Type B pancreatic cell (in vitro differentiated cells): ENCODE data around the gene WDTC1. TPM values are rescaled to one million over a fixed set of nuclear protein-coding genes. Genes with fewer than 3 reads are reported as not detected.

Experiments used
- DNase-seq: peaks from one replicate; pipeline ENCODE4 v3.0.0; 2021; ENCODE audit warnings: mixed read lengths; ENCODE audit not compliant: unreplicated experiment; ENCODE audit errors: extremely low spot score
- H3K27ac Mint-ChIP-seq: 2 replicates; pipeline ENCODE4 v1.8.0; 2021; ENCODE audit warnings: mild to moderate bottlenecking, mixed read lengths
- H3K27me3 Mint-ChIP-seq: 2 replicates; pipeline ENCODE4 v1.8.0; 2021; ENCODE audit warnings: mixed read lengths
- H3K36me3 Mint-ChIP-seq: 2 replicates; pipeline ENCODE4 v1.8.0; 2021; ENCODE audit warnings: mixed read lengths
- H3K4me1 Mint-ChIP-seq: one replicate; pipeline ENCODE4 v1.8.0; 2021; ENCODE audit warnings: mixed read lengths; ENCODE audit not compliant: unreplicated experiment
- H3K4me3 Mint-ChIP-seq: 2 replicates; pipeline ENCODE4 v1.8.0; 2021; ENCODE audit warnings: mild to moderate bottlenecking, mixed read lengths
- H3K9me3 Mint-ChIP-seq: 2 replicates; pipeline ENCODE4 v1.8.0; 2021; ENCODE audit warnings: mixed read lengths
- total RNA-seq: library from RNA; stranded (reverse); gene quantifications from 2 replicates; pipeline ENCODE4 v1.2.1, GENCODE V29; 2021; ENCODE audit warnings: low replicate concordance
- TF ChIP-seq, protein P1 (sequence below): fragments of 200-600 bp; sonication (generic); conservative IDR thresholded peaks from 2 replicates; pipeline ENCODE4 v1.5.0; 2021; ENCODE audit warnings: antibody characterized with exemption, mild to moderate bottlenecking

WDTC1 gene
- total RNA-seq, 1 donor from 2014 or later = 33.7 TPM

DNA sequence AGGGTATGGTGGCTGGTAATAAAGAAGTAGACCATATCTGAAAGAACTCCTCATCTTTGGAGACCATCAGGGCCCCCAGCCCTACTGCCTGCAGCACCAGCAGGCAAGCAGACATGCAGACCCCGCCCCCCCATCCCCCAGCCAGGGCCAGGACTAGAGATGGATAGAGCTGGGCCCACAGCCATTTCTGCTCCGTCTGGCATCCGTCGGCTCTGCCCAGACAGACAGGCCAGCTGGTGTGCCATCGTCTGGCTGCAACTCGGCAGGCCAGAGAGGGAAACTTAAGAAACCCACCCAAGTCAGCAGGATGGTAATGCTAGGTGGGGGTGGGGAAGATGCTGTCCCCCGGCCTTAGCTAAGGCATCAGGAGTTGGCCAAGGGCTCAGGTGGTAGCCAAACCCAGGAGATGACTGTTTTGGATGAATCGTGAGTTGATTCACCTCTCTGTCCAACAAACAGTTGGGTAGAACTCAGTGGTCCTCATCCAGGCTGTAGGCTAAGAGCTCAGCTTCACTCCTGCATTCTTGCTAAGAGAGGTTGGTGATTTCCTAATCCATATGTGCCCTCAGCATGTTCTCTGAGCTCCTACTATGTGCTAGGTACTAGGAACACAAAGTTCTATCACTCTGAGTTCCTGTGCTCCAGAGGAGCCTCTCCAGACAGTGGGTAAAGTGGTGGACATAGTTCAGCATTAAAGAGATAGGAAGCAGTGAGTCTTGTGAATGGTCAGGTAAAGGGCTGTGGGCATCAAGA lies 64.4 kb downstream of the WDTC1 start:
- TF ChIP-seq, protein P1, sequence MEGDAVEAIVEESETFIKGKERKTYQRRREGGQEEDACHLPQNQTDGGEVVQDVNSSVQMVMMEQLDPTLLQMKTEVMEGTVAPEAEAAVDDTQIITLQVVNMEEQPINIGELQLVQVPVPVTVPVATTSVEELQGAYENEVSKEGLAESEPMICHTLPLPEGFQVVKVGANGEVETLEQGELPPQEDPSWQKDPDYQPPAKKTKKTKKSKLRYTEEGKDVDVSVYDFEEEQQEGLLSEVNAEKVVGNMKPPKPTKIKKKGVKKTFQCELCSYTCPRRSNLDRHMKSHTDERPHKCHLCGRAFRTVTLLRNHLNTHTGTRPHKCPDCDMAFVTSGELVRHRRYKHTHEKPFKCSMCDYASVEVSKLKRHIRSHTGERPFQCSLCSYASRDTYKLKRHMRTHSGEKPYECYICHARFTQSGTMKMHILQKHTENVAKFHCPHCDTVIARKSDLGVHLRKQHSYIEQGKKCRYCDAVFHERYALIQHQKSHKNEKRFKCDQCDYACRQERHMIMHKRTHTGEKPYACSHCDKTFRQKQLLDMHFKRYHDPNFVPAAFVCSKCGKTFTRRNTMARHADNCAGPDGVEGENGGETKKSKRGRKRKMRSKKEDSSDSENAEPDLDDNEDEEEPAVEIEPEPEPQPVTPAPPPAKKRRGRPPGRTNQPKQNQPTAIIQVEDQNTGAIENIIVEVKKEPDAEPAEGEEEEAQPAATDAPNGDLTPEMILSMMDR = no peak
- H3K4me1 Mint-ChIP-seq = peaks cover 23% of the 10 kb centered on the region
- peak overlapping the region; percentile 70 for H3K4me3 Mint-ChIP-seq
- DNase-seq = no peak
- H3K9me3 Mint-ChIP-seq = no peaks in the 10 kb centered on the region
- H3K36me3 Mint-ChIP-seq = peaks cover 6% of the 10 kb centered on the region
- H3K27ac Mint-ChIP-seq = peak overlapping the region; percentile 93
- no peaks in the 10 kb centered on the region for H3K27me3 Mint-ChIP-seq

DNA sequence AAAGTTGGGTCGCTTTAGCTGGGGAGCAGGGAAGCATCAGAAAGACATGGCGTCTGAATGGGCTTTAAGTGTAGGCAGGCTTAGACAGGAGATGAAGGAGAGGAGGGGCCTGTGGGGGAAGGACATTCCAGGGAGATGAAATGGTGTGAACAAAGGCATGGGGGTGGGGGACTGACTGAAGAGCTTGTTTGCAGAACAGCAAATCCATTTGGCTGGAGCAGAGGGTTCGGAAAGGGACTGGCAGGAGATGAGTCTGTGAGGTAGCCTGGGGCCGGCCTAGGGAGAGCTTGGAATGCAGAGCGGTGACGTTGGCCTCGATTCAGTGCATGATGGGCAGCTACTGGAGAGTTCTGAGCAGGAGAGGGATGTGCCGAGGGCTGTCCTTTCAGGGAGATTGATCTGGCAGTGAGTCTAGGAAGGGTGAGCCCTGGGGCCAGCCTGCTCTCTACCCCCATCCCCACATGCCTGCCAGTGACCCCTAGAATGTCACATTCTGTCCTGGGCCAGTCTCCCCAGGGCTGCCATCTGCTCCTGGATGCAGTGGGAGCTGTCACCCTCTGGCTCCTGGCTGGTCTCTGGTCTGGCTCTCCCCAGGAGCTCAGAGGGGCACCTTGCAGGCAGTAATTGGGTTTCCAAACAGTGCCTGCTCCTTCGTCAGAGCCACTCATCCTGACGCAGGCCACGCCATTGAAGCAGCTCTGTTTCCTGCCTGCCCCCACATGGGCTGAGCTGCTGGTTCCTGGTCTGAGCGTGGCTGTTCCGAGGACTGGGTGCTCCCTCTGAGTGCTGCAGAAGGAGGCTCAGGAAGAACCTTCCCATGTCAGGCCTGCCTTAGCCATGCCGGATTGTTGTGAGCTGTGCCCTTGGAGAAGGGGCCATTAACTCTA lies 65.2 kb downstream of the WDTC1 start:
- peak overlapping the region; percentile 70 for H3K4me3 Mint-ChIP-seq
- peaks cover 23% of the 10 kb centered on the region for H3K4me1 Mint-ChIP-seq
- peak overlapping the region; percentile 93 for H3K27ac Mint-ChIP-seq
- H3K9me3 Mint-ChIP-seq = no peaks in the 10 kb centered on the region
- TF ChIP-seq, protein P1 = no peak
- peaks cover 6% of the 10 kb centered on the region for H3K36me3 Mint-ChIP-seq
- H3K27me3 Mint-ChIP-seq = no peaks in the 10 kb centered on the region
- DNase-seq = no peak

DNA sequence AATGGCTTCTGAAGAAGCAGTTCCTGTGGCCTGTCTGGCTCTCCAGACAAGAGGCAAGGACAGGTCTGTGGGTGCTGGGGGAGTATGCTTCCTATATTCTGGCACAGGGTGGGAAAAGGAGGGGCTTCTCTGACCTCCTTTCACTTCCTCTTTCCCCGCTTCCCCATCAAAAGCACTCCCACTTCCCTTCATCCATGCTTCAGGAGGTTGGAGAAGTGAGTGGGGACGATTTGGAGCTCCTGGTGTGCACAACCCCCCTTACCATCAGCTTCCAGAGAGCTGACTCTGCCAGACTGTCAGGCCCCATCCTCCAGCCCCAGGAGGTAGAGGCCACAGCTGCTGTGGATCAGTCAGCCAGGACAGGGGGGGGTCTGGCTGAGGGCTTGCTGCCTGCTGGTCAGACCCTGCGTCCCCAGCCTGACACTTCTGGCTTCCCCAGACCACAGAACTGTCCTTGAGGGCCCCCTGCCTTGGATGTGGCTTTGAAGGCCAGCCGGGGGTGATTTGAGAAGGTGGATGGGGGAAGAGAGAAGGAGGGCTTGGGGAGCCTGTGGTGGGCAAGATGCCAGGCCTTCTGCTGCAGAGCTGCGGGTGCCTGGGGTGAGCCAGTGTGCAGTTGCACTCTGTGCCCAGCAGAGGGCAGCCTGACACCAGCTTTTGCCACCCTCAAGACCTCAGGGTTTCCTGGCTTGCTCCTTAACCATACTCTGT lies 66.1 kb downstream of the WDTC1 start:
- H3K27ac Mint-ChIP-seq = peak overlapping the region; percentile 69
- no peak overlapping the region for H3K4me3 Mint-ChIP-seq

DNA sequence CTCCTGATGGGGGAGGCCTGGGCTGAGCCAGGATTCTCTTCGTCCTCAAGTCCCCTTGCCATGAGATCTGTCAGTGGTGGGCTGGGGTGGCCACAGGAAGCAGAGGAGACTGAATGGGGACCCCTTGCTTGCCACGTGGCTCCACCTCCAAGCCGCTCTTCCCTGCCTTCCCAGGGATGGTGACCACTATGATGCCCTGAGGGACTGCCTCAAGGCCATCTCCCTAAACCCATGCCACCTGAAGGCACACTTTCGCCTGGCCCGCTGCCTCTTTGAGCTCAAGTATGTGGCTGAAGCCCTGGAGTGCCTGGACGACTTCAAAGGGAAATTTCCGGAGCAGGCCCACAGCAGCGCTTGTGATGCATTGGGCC lies 66.6 kb downstream of the WDTC1 start:
- Mint-ChIP-seq H3K27ac (peak overlapping the region; percentile 69), H3K9me3 (no peaks in the 10 kb centered on the region), H3K27me3 (no peaks in the 10 kb centered on the region), H3K36me3 (peaks cover 10% of the 10 kb centered on the region), H3K4me3 (no peak overlapping the region), H3K4me1 (peaks cover 23% of the 10 kb centered on the region)
- TF ChIP-seq, protein P1 = no peak
- DNase-seq = no peak

More for the DNA sequence above, 66.1 kb downstream of the WDTC1 start:
- H3K9me3 Mint-ChIP-seq = no peaks in the 10 kb centered on the region
- H3K4me1 Mint-ChIP-seq = peaks cover 23% of the 10 kb centered on the region
- TF ChIP-seq, protein P1 = peak; percentile 99
- no peaks in the 10 kb centered on the region for H3K27me3 Mint-ChIP-seq
- DNase-seq = peak; percentile 87
- peaks cover 6% of the 10 kb centered on the region for H3K36me3 Mint-ChIP-seq

DNA sequence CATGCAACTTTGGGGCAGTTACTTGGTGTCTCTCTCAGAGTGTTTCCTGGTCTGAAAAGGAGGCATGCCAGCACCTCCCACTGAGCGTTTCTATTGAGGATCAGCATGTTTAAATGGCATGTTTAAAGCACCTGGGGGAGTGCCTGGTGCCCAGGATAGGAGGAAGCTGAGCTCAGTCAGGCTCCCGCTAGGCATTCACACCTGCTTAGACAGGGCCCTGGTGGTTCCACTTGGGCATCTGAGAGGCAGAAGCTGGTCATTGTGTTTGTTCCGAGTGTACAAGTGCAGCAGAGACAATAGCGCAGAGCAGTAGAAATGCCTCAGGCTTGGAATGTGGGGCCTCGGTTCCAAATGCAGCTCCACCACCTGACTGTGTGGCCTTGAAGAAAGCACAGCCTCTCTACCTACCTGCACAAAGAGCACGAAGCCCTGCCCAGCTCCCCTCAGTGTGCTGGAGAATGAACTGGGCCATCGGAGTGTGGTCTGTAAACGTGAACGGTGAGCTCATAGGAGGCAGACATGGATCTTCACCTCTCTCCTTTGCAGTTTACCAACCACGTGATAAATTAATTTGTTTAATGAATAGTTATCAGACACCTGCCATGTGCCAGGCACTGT lies 67.3 kb downstream of the WDTC1 start:
- H3K4me1 Mint-ChIP-seq = peaks cover 23% of the 10 kb centered on the region
- no peaks in the 10 kb centered on the region for H3K9me3 Mint-ChIP-seq
- H3K36me3 Mint-ChIP-seq = peaks cover 10% of the 10 kb centered on the region
- no peaks in the 10 kb centered on the region for H3K27me3 Mint-ChIP-seq
- TF ChIP-seq, protein P1 = no peak
- no peak overlapping the region for H3K4me3 Mint-ChIP-seq
- peak overlapping the region; percentile 69 for H3K27ac Mint-ChIP-seq
- no peak for DNase-seq
